Activated T-cell treated with anti-CD3 and anti-CD28 coated beads, Interleukin-2, amount 50 U/mL, for 24 hours (primary cell): ENCODE results near the gene TMEM45A.
A peak's percentile ranks its signal among the peaks of the same experiment; 100 is the strongest.

Experiments
- DNase-seq: peaks from one replicate; pipeline ENCODE4 v3.0.0-alpha.2; 2020
- H3K27ac Mint-ChIP-seq: 2 replicates; pipeline ENCODE4 v1.8.0; 2020; ENCODE audit warnings: mild to moderate bottlenecking, mixed read lengths
- H3K27me3 Mint-ChIP-seq: 2 replicates; pipeline ENCODE4 v1.8.0; 2020; ENCODE audit warnings: mixed read lengths
- H3K36me3 Mint-ChIP-seq: 2 replicates; pipeline ENCODE4 v1.8.0; 2020; ENCODE audit warnings: low read depth, mixed read lengths
- H3K4me1 Mint-ChIP-seq: 2 replicates; pipeline ENCODE4 v1.8.0; 2020; ENCODE audit warnings: low read depth, mixed read lengths
- H3K4me3 Mint-ChIP-seq: 2 replicates; pipeline ENCODE4 v1.8.0; 2020; ENCODE audit warnings: mild to moderate bottlenecking, moderate library complexity, mixed read lengths
- H3K9me3 Mint-ChIP-seq: 2 replicates; pipeline ENCODE4 v1.8.0; 2020; ENCODE audit warnings: mixed read lengths

Gene TMEM45A

DNA sequence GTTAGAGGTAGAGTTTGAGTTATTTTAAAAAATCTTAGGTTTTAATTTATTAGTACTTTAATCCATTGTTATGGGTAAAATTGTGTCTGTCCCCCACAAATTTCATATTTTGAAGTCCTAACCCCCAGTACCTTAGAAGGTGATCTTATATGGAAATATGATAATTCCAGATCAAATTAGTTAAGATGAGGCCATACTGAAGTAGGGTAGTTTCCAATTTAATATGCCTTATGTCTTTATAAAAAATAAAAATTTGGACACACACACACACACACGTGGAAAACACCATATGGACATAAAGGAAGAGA is 98.4 kb downstream of the TMEM45A start:
- H3K27ac Mint-ChIP-seq = no peak overlapping the region
- H3K36me3 Mint-ChIP-seq = no peaks in the 10 kb centered on the region
- no peak for DNase-seq
- no peaks in the 10 kb centered on the region for H3K9me3 Mint-ChIP-seq
- H3K4me1 Mint-ChIP-seq = peaks cover 4% of the 10 kb centered on the region
- no peak overlapping the region for H3K4me3 Mint-ChIP-seq
- H3K27me3 Mint-ChIP-seq = no peaks in the 10 kb centered on the region

DNA sequence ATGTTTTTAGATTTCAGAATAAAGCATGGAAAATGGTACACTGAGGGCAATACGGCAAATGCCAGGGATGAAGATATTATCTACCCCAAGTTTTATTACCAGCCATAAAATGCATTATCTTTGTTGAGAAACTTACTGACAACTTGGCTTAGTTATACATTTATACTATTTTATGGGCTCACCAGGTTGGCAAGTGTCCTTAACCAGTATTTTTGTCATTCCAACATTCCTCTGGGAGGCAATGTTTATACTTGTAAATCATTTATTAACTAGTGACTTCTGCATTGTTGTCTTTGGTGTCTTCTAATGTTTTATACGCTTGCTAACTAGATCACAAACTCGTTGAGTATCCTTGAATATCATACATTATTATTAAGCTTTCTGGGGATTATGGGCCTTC is 99.0 kb downstream of the TMEM45A start:
- H3K36me3 Mint-ChIP-seq = no peaks in the 10 kb centered on the region
- H3K27me3 Mint-ChIP-seq = no peaks in the 10 kb centered on the region
- H3K4me3 Mint-ChIP-seq = no peak overlapping the region
- DNase-seq = no peak
- H3K9me3 Mint-ChIP-seq = no peaks in the 10 kb centered on the region
- peaks cover 4% of the 10 kb centered on the region for H3K4me1 Mint-ChIP-seq
- H3K27ac Mint-ChIP-seq = no peak overlapping the region

DNA sequence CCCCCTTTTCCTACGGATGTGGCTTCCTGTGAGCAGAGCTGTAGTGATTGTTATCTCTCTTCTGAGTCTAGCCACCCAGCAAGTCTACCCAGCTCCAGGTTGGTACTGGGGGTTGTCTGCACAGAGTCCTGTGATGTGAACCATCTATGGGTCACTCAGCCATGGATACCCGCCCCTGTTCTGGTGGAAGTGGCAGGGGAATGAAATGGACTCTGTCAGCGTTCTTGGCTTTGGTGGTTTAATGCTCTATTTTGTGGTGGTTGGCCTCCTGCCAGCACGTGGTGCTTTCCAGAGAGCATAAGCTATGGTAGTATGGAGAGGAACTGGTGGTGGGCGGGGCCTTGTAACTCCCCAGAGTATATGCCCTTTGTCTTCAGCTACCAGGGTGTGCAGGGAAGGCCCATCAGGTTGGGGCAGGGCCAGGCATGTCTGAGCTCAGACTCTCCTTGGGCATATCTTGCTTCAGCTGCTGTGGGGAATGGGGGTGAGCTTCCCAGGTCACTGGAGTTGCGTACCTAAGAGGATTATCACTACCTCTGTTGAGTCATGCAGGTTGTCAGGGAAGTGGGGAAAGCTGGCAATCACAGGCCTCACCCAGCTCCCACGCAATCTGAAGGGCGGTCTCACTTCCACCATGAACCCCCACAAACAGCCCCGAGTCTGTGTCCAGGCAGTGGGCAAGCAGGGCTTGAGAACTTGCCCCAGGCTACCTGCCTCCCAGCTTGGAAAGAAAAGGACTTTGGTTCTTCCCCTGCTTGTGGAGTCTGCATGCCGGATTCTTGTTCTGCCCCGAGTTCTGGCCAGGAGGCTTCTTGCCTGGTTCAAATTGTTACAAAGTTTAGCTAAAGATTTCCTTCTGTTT is 108.0 kb downstream of the TMEM45A start:
- Mint-ChIP-seq H3K4me3 (no peak overlapping the region), H3K4me1 (peaks cover 21% of the 10 kb centered on the region), H3K27me3 (no peaks in the 10 kb centered on the region), H3K36me3 (no peaks in the 10 kb centered on the region), H3K27ac (no peak overlapping the region), H3K9me3 (peaks cover 6% of the 10 kb centered on the region)
- DNase-seq = no peak

DNA sequence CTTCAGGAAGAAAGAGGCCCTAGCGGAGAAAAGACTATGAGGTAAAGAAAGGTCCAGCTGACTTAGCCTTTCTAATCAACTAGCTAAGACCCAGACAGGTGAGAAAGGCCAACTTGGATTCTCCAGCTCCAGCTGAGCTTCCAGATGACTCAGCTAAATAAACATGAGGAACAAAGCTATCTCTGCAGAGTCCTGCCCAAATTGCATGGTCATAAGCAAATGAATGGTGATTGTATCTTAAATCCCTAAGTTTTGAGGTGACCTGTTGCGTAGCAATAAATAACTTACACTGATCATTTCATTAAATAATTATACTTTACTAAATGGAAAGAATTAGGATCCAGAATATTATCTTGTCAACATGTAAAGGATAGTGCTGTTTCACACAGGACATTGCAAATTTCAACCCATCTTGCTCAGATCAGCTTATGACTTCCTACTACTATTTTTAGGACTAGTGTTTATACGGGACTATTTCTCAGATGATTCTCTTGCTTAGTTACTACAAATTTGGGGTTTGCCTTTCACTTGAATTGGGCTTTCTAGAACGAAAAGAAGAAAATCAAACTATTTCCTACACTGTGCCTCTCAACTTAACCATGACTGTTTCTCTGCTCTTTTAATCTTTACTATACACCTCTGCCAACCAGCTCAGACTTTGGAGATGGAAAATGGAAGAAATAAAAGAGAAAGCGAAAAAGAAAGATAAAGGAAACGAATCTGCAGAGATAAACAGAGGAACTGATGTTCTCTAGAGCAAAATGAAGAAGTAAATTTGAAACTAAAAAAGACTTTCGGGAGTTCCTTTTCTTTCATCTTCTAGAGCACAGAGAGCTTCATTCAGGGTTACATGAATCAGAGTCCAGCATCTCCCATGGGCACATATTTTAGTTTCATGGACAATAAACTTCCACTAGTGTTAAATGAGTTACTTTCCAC is 110.4 kb downstream of the TMEM45A start:
- Mint-ChIP-seq H3K27ac (peak overlapping the region; percentile 89), H3K9me3 (peaks cover 6% of the 10 kb centered on the region), H3K4me1 (peaks cover 21% of the 10 kb centered on the region), H3K4me3 (peak overlapping the region; percentile 62), H3K36me3 (no peaks in the 10 kb centered on the region), H3K27me3 (no peaks in the 10 kb centered on the region)
- no peak for DNase-seq

DNA sequence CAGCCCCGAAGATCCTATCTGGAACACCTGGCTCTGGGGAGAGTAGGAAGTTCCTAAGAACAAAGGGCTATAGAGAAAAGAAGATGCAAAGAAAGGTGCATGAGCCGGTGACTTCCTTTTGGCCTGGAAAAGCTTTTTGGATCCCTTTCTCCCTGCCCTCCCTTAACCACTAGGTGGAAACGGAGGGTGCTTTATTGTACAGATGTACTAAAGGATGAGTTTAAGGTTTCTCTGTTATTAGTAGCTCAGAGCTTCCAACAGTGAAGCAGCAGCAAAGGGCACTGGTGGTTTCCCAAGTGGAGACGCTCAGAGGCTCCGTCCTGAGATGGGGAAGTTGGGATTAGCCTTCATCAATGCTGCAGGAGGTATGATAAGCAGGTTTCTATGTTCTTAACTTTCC is 111.0 kb downstream of the TMEM45A start:
- Mint-ChIP-seq H3K36me3 (no peaks in the 10 kb centered on the region), H3K27me3 (peaks cover 2% of the 10 kb centered on the region), H3K4me3 (peak overlapping the region; percentile 62), H3K9me3 (peaks cover 6% of the 10 kb centered on the region), H3K4me1 (peaks cover 21% of the 10 kb centered on the region), H3K27ac (peak overlapping the region; percentile 89)
- DNase-seq = no peak

DNA sequence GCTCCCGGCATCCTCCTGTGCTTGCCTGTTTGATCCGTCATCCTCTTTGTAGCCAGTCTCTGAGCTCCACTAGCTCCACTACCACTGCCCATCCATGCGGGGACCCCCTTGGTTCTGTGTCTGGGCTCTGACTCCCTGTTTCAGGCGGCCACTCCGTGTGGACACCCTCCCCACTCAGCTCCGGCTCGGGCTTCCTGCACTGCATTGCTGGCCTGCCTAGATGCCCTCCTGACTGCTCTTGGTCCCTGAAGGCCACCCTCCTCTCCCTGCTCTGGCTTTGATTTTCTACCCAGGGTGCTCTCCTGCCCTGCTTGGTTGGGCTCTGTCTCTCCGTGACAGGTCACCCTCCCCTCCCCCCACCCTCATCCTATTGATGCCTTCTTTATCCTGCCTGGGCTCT is 112.9 kb downstream of the TMEM45A start:
- DNase-seq = no peak
- Mint-ChIP-seq H3K9me3 (peaks cover 2% of the 10 kb centered on the region), H3K27me3 (peaks cover 20% of the 10 kb centered on the region), H3K4me1 (peaks cover 22% of the 10 kb centered on the region), H3K36me3 (no peaks in the 10 kb centered on the region), H3K4me3 (no peak overlapping the region), H3K27ac (no peak overlapping the region)

DNA sequence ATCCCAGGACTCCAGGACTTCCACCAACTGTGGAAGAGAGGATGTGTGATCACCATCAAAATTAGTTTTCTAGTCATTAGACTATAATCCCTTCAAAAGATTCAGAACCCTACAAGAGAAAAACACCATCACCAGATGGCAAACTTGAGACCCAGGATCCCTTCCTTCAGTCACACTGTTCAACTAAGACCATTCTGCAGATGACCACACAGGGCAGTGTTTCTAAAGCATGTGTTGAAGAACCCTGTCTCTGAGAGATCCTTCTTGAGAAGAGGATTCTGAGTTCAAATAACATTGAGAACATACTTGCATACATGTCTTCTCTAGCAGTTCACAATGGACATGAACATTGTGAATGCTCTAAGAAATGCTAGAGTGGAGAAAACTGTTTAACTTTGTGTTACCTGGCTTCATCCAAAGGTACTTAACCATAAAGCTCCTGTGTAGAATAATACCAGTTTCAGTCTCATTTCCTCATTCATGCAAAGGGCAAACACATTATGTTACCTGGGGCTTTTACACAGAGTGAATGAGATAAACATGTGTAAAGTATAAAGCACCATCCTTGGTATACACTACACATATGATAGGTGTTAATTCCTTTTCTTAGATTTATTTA is 114.6 kb downstream of the TMEM45A start:
- peaks cover 25% of the 10 kb centered on the region for H3K27me3 Mint-ChIP-seq
- H3K4me1 Mint-ChIP-seq = peaks cover 17% of the 10 kb centered on the region
- H3K27ac Mint-ChIP-seq = no peak overlapping the region
- H3K36me3 Mint-ChIP-seq = no peaks in the 10 kb centered on the region
- H3K4me3 Mint-ChIP-seq = no peak overlapping the region
- DNase-seq = no peak
- no peaks in the 10 kb centered on the region for H3K9me3 Mint-ChIP-seq

DNA sequence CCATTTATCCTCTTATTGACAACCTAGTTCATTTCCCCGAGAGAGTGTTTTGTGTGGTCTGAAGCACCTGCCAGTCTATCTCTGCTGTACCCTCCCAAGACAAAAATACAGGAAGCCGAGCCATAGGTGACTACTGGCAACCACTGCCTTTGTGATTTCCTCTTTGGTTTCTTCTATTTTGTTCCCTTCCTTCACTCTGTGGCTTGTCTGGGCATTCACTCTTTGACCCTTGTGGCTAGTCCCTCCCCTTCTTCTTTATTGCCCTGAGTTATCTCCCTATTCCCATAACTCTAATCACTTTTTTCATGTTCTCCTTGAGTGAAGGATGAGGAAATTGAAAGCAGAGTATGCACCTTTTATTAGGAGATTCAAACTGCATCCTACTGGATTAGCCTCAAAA is 116.9 kb downstream of the TMEM45A start, which contains the start of gene ADGRG7:
ADGRG7 (plus strand) TSS at position 297 of the 400 bp plus-strand sequence. CDS start 256 bp downstream, outside the sequence.
- peaks cover 37% of the 10 kb centered on the region for H3K27me3 Mint-ChIP-seq

DNA sequence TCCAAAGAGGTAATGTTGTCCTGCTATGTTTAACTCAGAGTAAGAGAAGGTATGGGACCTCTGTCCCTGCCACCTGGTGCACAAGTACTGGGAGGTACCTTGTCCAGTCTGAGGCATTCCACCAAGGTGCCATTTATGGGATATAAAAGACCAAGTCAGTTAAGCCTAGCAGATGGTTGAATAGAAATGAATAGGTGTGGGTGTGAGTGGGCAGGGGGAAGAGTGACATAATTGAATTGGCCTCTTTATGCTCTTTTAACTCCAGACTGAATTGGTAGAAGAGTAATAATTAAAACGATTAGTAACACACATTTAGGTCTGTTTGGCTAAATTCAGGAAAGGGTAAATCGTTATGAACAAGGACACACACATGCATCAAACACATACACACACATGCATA is 117.5 kb downstream of the TMEM45A start:
- no peak for DNase-seq
- no peak overlapping the region for H3K4me3 Mint-ChIP-seq
- H3K9me3 Mint-ChIP-seq = no peaks in the 10 kb centered on the region
- H3K4me1 Mint-ChIP-seq = peaks cover 6% of the 10 kb centered on the region
- H3K27me3 Mint-ChIP-seq = peaks cover 37% of the 10 kb centered on the region
- no peaks in the 10 kb centered on the region for H3K36me3 Mint-ChIP-seq
- no peak overlapping the region for H3K27ac Mint-ChIP-seq

More for the DNA sequence above, 116.9 kb downstream of the TMEM45A start, which contains the start of gene ADGRG7:
- DNase-seq = no peak
- H3K4me1 Mint-ChIP-seq = peaks cover 6% of the 10 kb centered on the region
- no peaks in the 10 kb centered on the region for H3K36me3 Mint-ChIP-seq
- H3K4me3 Mint-ChIP-seq = no peak within 1 kb of the TSS
- H3K9me3 Mint-ChIP-seq = no peaks in the 10 kb centered on the region
- no peak within 1 kb of the TSS for H3K27ac Mint-ChIP-seq

DNA sequence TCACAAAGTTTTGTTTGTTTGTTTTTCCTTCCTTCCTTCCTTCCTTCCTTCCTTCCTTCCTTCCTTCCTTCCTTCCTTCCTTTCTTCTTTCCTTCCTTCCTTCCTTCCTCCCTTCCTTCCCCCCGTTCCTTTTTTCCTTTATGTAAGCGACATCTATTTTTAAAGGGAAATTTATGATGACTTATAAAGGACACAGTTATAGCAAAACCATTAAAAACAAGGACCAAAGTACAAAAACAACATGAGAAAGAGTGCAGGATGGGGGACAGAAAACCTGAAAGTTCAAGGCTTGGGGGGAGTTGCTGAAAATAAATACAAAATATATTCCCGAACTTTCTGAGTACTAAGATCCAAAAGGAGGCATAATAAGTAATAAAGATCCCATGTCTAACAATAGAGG is 118.8 kb downstream of the TMEM45A start:
- Mint-ChIP-seq H3K36me3 (no peaks in the 10 kb centered on the region), H3K27ac (no peak overlapping the region), H3K4me1 (peaks cover 6% of the 10 kb centered on the region), H3K9me3 (no peaks in the 10 kb centered on the region), H3K4me3 (no peak overlapping the region), H3K27me3 (peaks cover 42% of the 10 kb centered on the region)
- DNase-seq = no peak

DNA sequence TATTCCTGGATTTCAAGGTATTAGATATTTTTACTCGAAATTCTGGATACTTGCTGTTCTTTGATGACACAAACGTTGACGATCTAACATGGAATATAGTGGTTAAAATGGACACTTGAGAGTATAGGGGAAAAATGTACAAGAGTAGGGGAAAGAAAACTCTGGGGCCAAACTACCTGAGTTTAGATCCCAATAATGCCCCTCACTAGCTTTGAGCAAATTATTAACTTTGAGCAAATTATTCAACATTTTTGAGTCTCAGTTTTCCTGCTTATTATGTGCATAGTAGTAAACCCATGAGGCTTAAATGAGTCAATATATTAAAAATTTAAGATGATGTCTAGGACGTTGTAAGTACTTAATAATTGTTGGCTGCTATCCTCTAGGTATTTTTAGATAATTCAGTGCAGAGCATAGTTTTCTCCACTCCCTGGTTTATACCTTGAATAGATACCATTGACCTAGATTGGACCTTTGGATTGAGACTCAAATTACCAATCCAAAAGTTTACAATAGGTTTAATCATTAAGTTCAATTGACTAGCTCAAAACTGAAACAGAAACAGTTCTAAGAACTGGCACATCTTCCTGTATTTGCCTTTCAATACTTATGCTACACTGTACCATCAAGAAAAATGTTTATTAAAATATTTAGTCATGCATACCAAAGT is 121.4 kb downstream of the TMEM45A start:
- H3K4me3 Mint-ChIP-seq = no peak overlapping the region
- no peak for DNase-seq
- H3K9me3 Mint-ChIP-seq = no peaks in the 10 kb centered on the region
- no peaks in the 10 kb centered on the region for H3K36me3 Mint-ChIP-seq
- no peak overlapping the region for H3K27ac Mint-ChIP-seq
- H3K27me3 Mint-ChIP-seq = peaks cover 43% of the 10 kb centered on the region
- H3K4me1 Mint-ChIP-seq = peaks cover 6% of the 10 kb centered on the region

DNA sequence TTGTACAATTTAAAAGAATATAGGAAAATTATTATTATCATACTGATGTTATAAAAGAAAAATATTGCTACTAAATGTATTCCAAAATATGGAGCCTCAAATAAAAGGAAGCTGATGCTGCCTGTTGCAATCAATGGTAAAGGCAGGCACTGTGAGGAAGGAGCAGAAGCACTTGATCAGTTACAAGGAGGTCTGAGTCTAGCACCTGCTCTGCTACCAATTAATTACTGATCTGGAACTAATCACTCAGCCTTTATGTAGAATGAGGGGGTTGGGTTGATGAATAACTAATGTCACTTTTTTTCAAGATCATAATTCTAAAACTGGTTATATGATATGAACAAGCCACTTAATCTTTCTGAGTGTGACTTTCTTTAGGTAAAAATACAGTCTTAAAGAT is 122.5 kb downstream of the TMEM45A start:
- no peaks in the 10 kb centered on the region for H3K9me3 Mint-ChIP-seq
- no peak overlapping the region for H3K27ac Mint-ChIP-seq
- H3K4me3 Mint-ChIP-seq = no peak overlapping the region
- no peaks in the 10 kb centered on the region for H3K36me3 Mint-ChIP-seq
- peaks cover 36% of the 10 kb centered on the region for H3K27me3 Mint-ChIP-seq
- DNase-seq = no peak
- no peaks in the 10 kb centered on the region for H3K4me1 Mint-ChIP-seq

DNA sequence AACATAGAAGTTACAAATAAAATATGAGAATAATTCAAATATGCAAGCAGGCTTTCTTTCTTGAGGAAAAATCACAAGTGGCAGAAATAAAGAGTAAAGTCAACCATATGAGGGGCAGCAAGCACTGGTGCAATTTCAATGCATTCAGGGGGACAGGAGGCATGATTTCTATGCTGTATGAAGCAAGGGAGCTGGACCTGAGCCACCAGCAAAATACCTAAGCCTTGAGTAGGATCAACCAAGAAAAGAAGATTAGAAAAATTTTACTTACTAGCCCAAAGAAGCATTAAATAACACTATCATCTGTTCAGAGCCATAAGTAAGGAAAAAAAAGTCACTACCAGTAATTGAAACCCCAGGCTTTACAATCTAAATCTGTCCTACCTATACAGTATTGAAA is 123.3 kb downstream of the TMEM45A start:
- no peaks in the 10 kb centered on the region for H3K4me1 Mint-ChIP-seq
- H3K27ac Mint-ChIP-seq = no peak overlapping the region
- peaks cover 29% of the 10 kb centered on the region for H3K27me3 Mint-ChIP-seq
- no peak overlapping the region for H3K4me3 Mint-ChIP-seq
- H3K9me3 Mint-ChIP-seq = no peaks in the 10 kb centered on the region
- H3K36me3 Mint-ChIP-seq = no peaks in the 10 kb centered on the region
- DNase-seq = no peak

DNA sequence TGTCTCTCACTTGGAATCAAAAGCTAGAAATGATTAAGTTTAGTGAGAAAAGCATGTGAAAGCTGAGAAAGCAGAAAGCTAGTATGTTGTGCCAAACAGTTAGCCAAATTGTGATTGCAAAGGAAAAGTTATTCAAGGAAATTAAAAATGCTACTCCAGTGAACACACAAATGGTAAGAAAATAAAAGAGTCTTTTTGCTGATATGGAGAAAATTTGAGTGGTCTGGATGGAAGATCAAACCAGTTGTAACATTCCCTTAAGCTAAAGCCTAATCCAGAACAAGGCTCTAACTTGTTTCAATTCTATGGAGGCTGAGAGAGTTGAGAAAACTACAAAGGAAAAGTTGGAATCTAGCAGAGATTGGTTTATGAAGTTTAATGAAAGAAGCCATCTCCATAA is 128.8 kb downstream of the TMEM45A start:
- Mint-ChIP-seq H3K9me3 (peaks cover 3% of the 10 kb centered on the region), H3K27ac (no peak overlapping the region), H3K4me3 (no peak overlapping the region), H3K4me1 (no peaks in the 10 kb centered on the region), H3K36me3 (no peaks in the 10 kb centered on the region), H3K27me3 (peaks cover 17% of the 10 kb centered on the region)
- DNase-seq = no peak
